Neuronal stem cell (in vitro differentiated cells): ENCODE data around the gene CABLES2.

ENCODE experiments used
- DNase-seq: peaks from one replicate; pipeline ENCODE4 v3.0.0-alpha.2; 2013; ENCODE audit warnings: low spot score
- H2AFZ ChIP-seq: one replicate; pipeline ENCODE4 v1.6.1; 2013; ENCODE audit warnings: mild to moderate bottlenecking, low read length, inconsistent platforms
- H2AK5ac ChIP-seq: 2 replicates; pipeline ENCODE4 v1.6.1; 2013; ENCODE audit warnings: low read depth, mild to moderate bottlenecking, inconsistent platforms, low read length, moderate library complexity, mixed read lengths
- H2BK120ac ChIP-seq: 2 replicates; pipeline ENCODE4 v1.6.1; 2013; ENCODE audit warnings: low read depth, mild to moderate bottlenecking, inconsistent platforms, low read length, moderate library complexity, mixed read lengths
- H2BK12ac ChIP-seq: one replicate; pipeline ENCODE4 v1.6.1; 2013; ENCODE audit warnings: low read length, inconsistent platforms
- H2BK15ac ChIP-seq: 2 replicates; pipeline ENCODE4 v1.6.1; 2013; ENCODE audit warnings: mild to moderate bottlenecking, low read length, inconsistent platforms, mixed read lengths
- H2BK5ac ChIP-seq: one replicate; pipeline ENCODE4 v1.6.1; 2013; ENCODE audit warnings: inconsistent platforms, mild to moderate bottlenecking, low read length, moderate library complexity
- H3K14ac ChIP-seq: one replicate; pipeline ENCODE4 v1.6.1; 2013; ENCODE audit warnings: low read length, inconsistent platforms
- H3K18ac ChIP-seq: 2 replicates; pipeline ENCODE4 v1.6.1; 2013; ENCODE audit warnings: low read length, inconsistent platforms
- H3K23ac ChIP-seq: 2 replicates; pipeline ENCODE4 v1.6.1; 2013; ENCODE audit warnings: low read depth, mild to moderate bottlenecking, mixed read lengths, low read length, inconsistent platforms; ENCODE audit not compliant: poor library complexity
- H3K27ac ChIP-seq: replicated peaks from 3 replicates; pipeline ENCODE4 v1.5.1; 2013; ENCODE audit warnings: low read length, inconsistent platforms
- H3K27me3 ChIP-seq, 3 experiments: 2 replicates each; pipeline ENCODE4 v1.6.1; 2013; ENCODE audit warnings: low read length in 3 of 3, mild to moderate bottlenecking in 2 of 3, inconsistent platforms in 1 of 3, low read depth in 1 of 3, mixed read lengths in 1 of 3, moderate library complexity in 1 of 3; ENCODE audit not compliant: control insufficient read depth in 3 of 3, insufficient read depth in 3 of 3
- H3K36me3 ChIP-seq, 2 donors: replicated peaks in 1 of 2; 2 replicates each; pipeline ENCODE4 v1.6.1; 2013; ENCODE audit warnings: low read length in 2 of 2; ENCODE audit not compliant: control insufficient read depth in 2 of 2, insufficient read depth in 2 of 2
- H3K4ac ChIP-seq: 2 replicates; pipeline ENCODE4 v1.6.1; 2013; ENCODE audit warnings: inconsistent platforms, mild to moderate bottlenecking, low read length, moderate library complexity
- H3K4me1 ChIP-seq, 2 donors: 1 replicate in 1 of 2; 2 replicates in 1 of 2; pipeline ENCODE4 v1.6.1; 2013; ENCODE audit warnings: low read length in 2 of 2, low read depth in 1 of 2; ENCODE audit not compliant: control insufficient read depth in 2 of 2, insufficient read depth in 1 of 2
- H3K4me2 ChIP-seq: one replicate; pipeline ENCODE4 v1.6.1; 2013; ENCODE audit warnings: mild to moderate bottlenecking, low read length, inconsistent platforms; ENCODE audit not compliant: insufficient read depth, poor library complexity, severe bottlenecking
- H3K4me3 ChIP-seq, 2 donors: 2 replicates each; pipeline ENCODE4 v1.5.1; 2013; ENCODE audit warnings: low read length in 2 of 2, mild to moderate bottlenecking in 2 of 2, inconsistent platforms in 1 of 2, moderate library complexity in 1 of 2
- H3K79me1 ChIP-seq: one replicate; pipeline ENCODE4 v1.6.1; 2013; ENCODE audit warnings: low read depth, mild to moderate bottlenecking, inconsistent platforms, low read length, moderate library complexity
- H3K9ac ChIP-seq: one replicate; pipeline ENCODE4 v1.6.1; 2013; ENCODE audit warnings: mild to moderate bottlenecking, low read depth, low read length, inconsistent platforms; ENCODE audit not compliant: poor library complexity
- H3K9me3 ChIP-seq, 2 donors: replicated peaks in 1 of 2; 2 replicates each; pipeline versions ENCODE3 to v1.6.1; 2013; ENCODE audit warnings: low read length in 2 of 2, mild to moderate bottlenecking in 2 of 2, inconsistent platforms in 1 of 2, low read depth in 1 of 2, mixed read lengths in 1 of 2, moderate library complexity in 1 of 2; ENCODE audit not compliant: control insufficient read depth in 2 of 2, insufficient read depth in 1 of 2
- H4K8ac ChIP-seq: one replicate; pipeline ENCODE4 v1.6.1; 2013; ENCODE audit warnings: low read depth, mild to moderate bottlenecking, inconsistent platforms, low read length, moderate library complexity
- H4K91ac ChIP-seq: one replicate; pipeline ENCODE4 v1.6.1; 2013; ENCODE audit warnings: low read length, low read depth, mild to moderate bottlenecking, inconsistent platforms; ENCODE audit not compliant: poor library complexity
- WGBS, 2 donors: extraction: QIAGEN DNeasy Blood & Tissue Kit; methylation state at CpG; one replicate each; pipeline ENCODE4 v1.1.7; 2013; ENCODE audit warnings: missing lambda C conversion rate in 2 of 2, mixed read lengths in 1 of 2; ENCODE audit not compliant: insufficient read length in 2 of 2, insufficient replicate concordance in 1 of 2; ENCODE audit errors: extremely low coverage in 2 of 2; 5-methylcytosine and 5-hydroxymethylcytosine counted together

Gene CABLES2

DNA sequence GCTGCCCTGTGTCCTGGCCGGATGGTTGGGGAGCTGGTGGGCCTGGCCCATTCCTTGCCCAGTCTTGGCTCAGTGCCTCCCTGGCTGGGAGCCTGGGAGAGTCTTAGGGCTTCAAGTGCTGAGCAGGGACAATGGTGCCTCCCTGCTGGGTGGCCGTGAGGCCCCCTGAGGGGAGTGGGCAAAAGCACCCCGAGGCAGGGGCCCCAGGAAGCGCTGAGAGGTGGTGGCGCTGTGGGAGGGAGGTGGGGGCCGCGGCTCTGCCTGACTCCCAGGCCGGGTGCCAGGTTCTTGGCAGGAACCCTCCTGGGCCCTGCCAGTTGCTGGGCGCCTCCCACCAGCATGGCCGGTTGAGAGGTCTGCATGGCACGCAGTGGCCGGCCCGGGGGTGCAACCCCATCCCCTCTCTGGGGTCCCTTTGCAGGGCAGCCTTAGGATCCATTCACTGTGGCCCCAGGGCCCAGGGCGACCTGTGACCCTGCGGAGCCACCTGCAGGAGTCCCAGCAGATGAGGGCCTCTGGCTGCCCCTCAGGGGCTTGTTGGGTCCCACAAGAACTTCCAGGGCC lies 29.4 kb downstream of the CABLES2 start:
- Histone ChIP-seq H3K4me3 (no peak overlapping the region), H2AK5ac (peak overlapping the region; percentile 95), H3K18ac (peak overlapping the region; percentile 27), H3K9me3 (peaks cover 3 to 9% of the 10 kb centered on the region in 2 donors), H3K36me3 (peaks cover 12 to 13% of the 10 kb centered on the region in 2 donors), H4K8ac (no peak overlapping the region), H2BK15ac (no peak overlapping the region), H3K79me1 (no peaks in the 10 kb centered on the region), H3K27ac (no peak overlapping the region), H3K9ac (peak overlapping the region; percentile 18), H3K14ac (no peak overlapping the region), H2BK120ac (no peak overlapping the region), H3K4ac (no peak overlapping the region), H2BK5ac (peak overlapping the region; percentile 88), H3K4me2 (no peak overlapping the region), H3K23ac (peak overlapping the region; percentile 61), H2AFZ (no peak overlapping the region), H3K27me3 (no peaks in the 10 kb centered on the region), H4K91ac (peak overlapping the region; percentile 14), H3K4me1 (peaks cover 7 to 17% of the 10 kb centered on the region in 2 donors), H2BK12ac (peak overlapping the region; percentile 35)
- no CpG with 5 or more reads among the region's 15 CpGs for WGBS, 2 donors
- DNase-seq, result no peak

DNA sequence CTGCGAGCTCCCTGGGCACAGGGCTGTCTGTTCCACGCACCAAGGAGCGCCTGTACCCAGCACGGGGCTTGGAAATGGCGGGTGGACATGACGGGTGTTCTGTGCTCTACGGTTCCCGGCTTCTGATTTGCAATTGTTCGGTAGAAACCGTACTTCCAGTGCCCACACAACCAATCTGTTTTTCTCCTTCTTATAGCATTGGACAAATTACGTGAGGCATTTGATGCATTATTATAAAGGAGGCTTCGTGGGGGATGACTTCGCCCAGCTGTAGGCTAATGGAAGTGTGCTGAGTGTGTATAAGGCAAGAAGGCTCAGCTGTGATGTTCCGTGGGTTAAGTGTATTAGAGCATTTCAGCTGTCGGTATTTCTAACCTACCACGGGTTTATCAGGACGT lies 30.0 kb downstream of the CABLES2 start:
- H3K79me1 ChIP-seq, result no peaks in the 10 kb centered on the region
- H3K4me1 ChIP-seq, result peaks cover 7 to 17% of the 10 kb centered on the region in 2 donors
- peak overlapping the region; percentile 88 for H3K27ac ChIP-seq
- H3K4me2 ChIP-seq, result no peak overlapping the region
- H3K27me3 ChIP-seq, result no peaks in the 10 kb centered on the region
- peak overlapping the region; percentile 13 for H2BK120ac ChIP-seq
- no CpG with 5 or more reads among the region's 17 CpGs for WGBS, 2 donors
- H3K36me3 ChIP-seq, result peaks cover 7 to 8% of the 10 kb centered on the region in 2 donors
- no peak for DNase-seq
- H2BK15ac ChIP-seq, result peak overlapping the region; percentile 63
- peak overlapping the region; percentile 89 for H3K18ac ChIP-seq
- no peak overlapping the region for H2BK12ac ChIP-seq
- H3K4ac ChIP-seq, result no peak overlapping the region
- no peak overlapping the region for H4K91ac ChIP-seq
- no peak overlapping the region for H4K8ac ChIP-seq
- peak overlapping the region; percentile 55 for H2BK5ac ChIP-seq
- no peak overlapping the region for H3K14ac ChIP-seq
- H3K4me3 ChIP-seq, result peak overlapping the region in 1 of 2 donors; percentile 9
- H3K9ac ChIP-seq, result no peak overlapping the region
- peaks cover 3 to 9% of the 10 kb centered on the region in 2 donors for H3K9me3 ChIP-seq
- H3K23ac ChIP-seq, result peak overlapping the region; percentile 25
- H2AFZ ChIP-seq, result no peak overlapping the region
- H2AK5ac ChIP-seq, result peak overlapping the region; percentile 61

DNA sequence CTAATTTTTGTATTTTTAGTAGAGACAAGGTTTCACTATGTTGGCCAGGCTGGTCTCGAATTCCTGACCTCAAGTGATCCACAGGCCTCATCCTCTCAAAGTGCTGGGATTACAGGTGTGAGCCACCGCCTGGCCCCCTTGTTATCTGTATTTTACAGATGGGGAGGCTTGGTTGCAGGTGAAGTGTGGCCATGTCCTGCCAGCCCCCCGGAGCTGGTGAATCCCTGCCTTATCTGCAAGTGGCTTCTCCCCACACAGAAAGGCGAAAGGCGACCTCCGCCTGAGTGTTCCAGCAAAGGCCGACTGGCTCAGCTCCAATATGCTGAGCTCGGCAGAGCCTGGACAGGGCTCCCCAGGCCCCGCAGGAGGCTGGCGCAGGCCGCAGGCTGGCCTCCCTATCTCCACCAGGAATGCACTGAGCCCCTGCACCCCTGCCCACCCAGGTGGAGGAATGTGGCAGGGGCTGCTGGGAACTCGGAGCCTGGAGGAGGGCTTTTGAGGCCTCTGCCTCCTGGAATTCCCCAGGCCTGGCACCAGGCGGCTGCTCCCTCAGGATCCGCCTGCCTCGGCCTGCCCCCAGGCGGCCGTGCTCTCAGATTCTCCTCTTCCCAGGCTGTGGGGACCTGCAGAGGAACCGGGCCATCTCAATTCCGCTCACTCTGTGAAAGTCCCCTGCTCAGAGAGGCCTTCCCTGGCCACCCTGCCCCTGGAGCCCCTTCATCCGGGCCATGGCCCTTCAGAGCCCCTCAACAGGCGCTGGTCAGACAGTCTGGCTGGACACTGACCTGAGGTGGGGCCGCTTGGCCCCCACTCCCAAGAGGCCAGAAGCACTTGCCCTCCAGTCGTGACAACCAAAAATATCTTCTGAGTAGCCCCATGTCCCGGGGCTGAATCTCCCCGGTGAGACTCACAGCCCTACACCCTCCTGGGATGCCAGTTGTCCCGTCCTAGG lies 30.7 kb downstream of the CABLES2 start:
- Histone ChIP-seq H3K14ac (no peak overlapping the region), H3K4me3 (peak overlapping the region in 1 of 2 donors; percentile 9), H3K9me3 (peaks cover 3 to 9% of the 10 kb centered on the region in 2 donors), H3K27ac (peak overlapping the region; percentile 88), H3K36me3 (peaks cover under 1 to 5% of the 10 kb centered on the region in 2 donors), H4K91ac (no peak overlapping the region), H3K23ac (peak overlapping the region; percentile 25), H3K9ac (peak overlapping the region; percentile 32), H2AK5ac (peak overlapping the region; percentile 61), H4K8ac (no peak overlapping the region), H3K4me2 (no peak overlapping the region), H3K18ac (peak overlapping the region; percentile 90), H3K4ac (no peak overlapping the region), H2BK120ac (peak overlapping the region; percentile 96), H2BK15ac (peak overlapping the region; percentile 63), H3K79me1 (no peaks in the 10 kb centered on the region), H2BK12ac (no peak overlapping the region), H2BK5ac (peak overlapping the region; percentile 98), H2AFZ (no peak overlapping the region), H3K27me3 (no peaks in the 10 kb centered on the region), H3K4me1 (peaks cover 7 to 17% of the 10 kb centered on the region in 2 donors)
- no CpG with 5 or more reads among the region's 26 CpGs for WGBS, 2 donors
- DNase-seq, result peak; percentile 86
